Erythroblast (primary cell): ENCODE measurements around the gene TMEM87A.

Experiments used
- DNase-seq, 2 experiments: peaks; one replicate each; lab custom pipeline; 2025; lab: John Stamatoyannopoulos, UW
- GATA1 ChIP-seq: IDR thresholded peaks from 2 replicates; pipeline ENCODE4 v1.6.1; 2011; ENCODE audit warnings: low read depth, mild to moderate bottlenecking, control low read depth, low read length, moderate library complexity
- POLR2A ChIP-seq: IDR thresholded peaks from 2 replicates; pipeline ENCODE4 v1.6.1; 2011; ENCODE audit warnings: mild to moderate bottlenecking, low read length

Gene TMEM87A

DNA sequence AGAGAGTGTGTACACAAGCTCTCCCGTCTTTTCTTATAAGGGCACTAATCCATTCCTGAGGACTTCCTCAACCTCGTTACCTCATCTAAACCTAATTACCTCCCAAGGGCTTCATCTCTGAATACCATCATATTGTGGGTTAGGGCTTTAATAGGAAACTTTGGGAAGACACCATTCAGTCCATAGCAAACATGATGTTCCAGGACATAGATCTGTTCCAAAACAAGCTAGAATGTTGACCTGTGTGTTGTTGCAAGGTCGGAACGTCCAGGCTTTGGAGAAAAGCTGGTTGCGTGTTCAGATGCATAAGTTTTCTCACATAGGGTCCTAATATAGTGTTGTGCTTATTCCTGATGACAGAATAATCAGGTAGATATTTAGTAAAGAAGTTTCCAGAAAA lies 9.7 kb upstream of the TMEM87A start:
- TF ChIP-seq POLR2A (no peak), GATA1 (no peak)
- no peak for DNase-seq

DNA sequence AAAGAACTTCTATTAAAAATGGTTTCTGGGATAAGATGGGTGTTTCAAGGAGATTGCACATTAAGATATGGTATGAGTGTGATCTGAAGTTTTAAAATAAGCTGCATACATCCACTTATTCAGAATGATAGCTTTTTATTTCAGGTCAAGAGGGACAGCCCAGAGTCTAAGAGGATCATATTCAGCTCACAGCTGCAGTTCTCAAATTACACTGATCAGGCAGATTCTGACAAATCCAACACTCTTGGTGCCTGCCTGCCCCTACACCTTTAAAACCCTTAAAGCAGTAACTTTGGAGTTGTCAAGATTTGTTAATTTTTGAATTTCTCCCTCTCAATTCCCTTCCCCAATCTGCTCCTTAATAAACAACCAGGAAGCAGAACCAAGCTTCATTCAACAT lies 9.1 kb upstream of the TMEM87A start:
- no peak for DNase-seq
- TF ChIP-seq GATA1 (no peak), POLR2A (no peak)

- TF ChIP-seq GATA1 (no peak), POLR2A (no peak)
- DNase-seq = peak; percentile 51 to 62
Observed at GRCh38 chr15:42279234-42279723, 6.0 kb upstream of the TMEM87A start.

DNA sequence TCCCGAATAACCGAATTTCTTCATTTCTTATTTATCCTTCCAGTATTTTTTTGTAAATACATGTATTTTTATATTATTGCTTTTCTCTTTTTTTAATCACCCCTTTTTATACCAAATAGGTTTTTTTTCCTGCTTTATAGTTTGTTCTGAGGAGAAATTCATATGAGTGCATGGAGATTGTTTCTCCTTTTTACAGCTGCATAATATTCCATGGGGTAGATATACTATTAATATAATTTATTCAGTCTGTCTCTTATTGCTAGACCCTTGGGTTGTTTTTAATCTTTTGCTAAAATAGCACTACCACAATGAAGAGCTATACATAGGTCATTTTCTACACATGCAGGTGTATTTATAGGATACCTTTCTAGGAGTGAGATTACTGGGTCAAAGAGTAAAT lies 3.5 kb upstream of the TMEM87A start:
- TF ChIP-seq GATA1 (no peak), POLR2A (no peak)
- DNase-seq = no peak

DNA sequence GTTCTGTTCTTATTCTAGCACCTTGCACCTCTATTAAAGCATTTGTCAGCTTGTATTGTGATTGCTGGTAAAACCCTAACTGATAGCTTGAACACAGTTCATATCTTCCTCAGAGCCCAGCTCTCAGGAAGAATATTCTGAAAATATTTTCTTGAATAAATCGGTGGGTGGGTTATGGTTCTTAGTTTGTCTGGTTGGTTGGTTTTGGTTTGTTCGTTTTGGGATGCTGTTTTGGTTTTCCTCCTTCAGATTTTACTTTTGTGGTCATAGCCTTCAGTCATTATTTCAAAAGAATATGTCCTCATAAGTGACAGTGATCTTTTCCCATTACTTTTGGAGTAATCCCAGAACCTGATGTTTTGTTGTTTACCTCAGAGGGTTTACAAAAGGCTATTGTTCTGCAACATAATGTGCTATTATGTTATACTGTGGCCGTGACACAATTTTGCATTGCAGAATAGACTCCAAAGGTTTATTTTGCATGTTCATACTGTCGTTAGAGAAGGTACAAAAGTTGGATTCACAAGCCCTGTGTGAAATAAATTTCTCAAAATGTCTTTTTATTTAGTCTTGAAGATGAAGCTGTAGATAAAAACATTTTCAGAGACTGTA lies 2.7 kb upstream of the TMEM87A start:
- TF ChIP-seq GATA1 = no peak
- no peak for TF ChIP-seq POLR2A
- no peak for DNase-seq

GRCh38 chr15:42274702-42274989 lies 1.4 kb upstream of the TMEM87A start:
- TF ChIP-seq POLR2A (no peak), GATA1 (no peak)
- no peak for DNase-seq

DNA sequence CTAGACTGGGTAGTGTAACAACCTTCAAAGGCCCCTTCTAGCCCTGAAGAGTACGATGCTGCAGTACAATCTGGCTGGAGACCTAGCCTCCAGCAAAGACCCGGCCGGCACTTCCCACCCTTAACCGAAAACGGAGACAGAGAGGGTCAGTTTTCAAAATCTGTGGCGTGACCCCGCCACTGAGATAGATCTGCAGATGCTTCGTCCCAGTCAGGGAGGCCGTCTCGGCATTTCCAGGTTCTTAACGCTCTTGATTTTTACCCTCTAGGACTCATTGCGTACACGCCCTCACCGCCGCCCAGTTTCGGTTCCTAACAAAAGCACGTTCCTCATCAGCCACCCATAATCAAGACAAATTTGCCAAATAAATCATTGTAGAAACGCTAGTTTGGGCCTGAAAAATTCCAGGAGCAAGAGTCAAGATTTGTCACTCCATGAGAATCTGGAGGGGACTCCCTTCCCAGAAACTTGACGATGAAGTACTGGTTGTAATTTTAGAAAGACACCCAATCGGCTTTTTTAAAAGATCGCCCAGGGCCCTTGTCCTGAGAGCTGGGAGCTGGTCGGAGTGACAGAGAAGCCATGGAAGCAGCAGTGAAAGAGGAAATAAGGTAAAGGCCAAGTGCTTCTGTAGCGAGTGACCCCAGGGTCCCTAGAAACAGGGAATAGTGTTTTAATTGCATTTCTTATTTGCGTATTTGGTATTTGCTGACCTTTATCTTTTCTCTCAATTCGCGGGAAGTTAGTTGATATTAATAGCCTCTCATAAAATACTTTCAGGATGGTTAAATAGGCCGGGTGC lies 868 bp upstream of the TMEM87A start:
- TF ChIP-seq POLR2A (no peak), GATA1 (no peak)
- DNase-seq = peak; percentile 75 to 78

DNA sequence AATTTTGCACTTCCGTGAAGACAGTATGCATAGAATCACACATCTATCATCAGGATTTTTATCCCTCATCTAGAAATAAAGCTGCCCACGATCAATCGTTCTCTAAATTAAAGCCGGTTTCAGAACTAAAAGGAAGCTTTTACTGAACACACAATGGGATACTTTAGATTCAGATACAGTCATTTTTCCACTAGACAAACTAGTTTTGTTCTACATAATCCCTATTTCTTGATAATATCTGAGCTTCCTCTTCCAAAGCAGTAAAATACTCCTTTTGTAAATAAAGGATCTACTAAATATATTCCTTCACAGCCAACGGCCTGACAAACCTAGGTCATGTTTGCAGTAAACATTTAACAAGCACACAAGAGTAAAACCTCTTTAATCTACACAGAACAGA lies 2.2 kb downstream of the TMEM87A start:
- DNase-seq = no peak
- TF ChIP-seq POLR2A (no peak), GATA1 (no peak)

DNA sequence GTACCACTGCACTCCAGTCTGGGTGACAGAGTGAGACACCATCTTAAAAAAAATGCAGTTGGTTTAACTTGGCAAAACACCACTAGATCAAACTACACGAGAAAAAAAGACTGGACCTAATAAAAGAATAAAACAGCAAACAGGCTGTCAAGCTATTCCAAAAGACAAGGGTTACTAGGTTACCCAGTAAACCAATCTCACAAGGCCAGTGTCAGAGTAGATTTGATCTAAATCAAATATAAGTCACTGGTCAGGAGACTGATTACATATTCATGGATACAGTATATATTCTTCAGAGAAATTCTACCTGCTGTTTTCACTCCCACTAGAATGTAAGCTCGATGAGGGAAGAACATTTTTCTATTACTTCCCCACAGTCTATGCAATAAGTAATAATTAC lies 2.7 kb downstream of the TMEM87A start:
- no peak for DNase-seq
- no peak for TF ChIP-seq GATA1
- no peak for TF ChIP-seq POLR2A

DNA sequence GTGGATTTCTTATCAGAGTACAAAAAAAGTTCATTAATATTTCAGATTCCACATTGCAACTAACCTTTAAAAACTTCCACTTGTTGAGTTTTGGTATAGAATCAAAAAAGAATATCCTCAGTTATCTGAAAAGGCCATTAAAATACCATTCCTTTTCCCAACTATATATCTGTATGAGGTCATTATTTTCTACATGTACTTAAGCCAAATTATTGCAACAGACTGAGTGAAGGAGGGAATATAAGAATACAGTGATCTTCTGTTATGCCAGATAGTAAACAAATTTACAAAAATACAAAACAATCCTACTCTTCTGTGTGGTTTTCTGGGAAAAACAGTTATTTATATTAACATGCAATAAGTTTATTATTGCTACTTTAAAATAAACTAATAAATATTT lies 5.9 kb downstream of the TMEM87A start:
- TF ChIP-seq GATA1 = no peak
- no peak for TF ChIP-seq POLR2A
- DNase-seq = no peak

- DNase-seq = no peak
- TF ChIP-seq GATA1 = no peak
- TF ChIP-seq POLR2A = no peak
Observed at GRCh38 chr15:42264795-42265194, 8.4 kb downstream of the TMEM87A start.

- DNase-seq = no peak
- no peak for TF ChIP-seq GATA1
- TF ChIP-seq POLR2A = no peak
Observed at GRCh38 chr15:42253300-42253699, 19.9 kb downstream of the TMEM87A start.

DNA sequence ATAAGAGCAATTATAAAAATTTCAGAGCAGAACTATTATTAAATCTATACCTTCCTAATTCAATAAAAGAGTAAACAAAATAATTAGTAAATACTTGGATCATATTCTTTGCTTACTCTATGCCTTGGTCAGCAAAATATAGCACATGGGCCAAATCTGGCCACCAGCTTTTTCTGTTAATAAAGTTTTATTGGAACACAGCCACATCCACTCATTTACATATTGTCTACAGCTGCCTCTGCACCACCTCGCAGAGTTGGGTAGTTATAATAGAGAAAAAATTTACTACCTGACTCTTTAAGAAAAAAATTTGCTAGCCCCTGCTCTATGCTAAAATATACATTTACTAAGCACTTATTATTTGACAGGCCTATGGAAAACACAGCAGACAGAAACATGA lies 32.4 kb downstream of the TMEM87A start:
- no peak for DNase-seq
- TF ChIP-seq POLR2A (no peak), GATA1 (no peak)

GRCh38 chr15:42239528-42240182 lies 33.6 kb downstream of the TMEM87A start:
- TF ChIP-seq POLR2A (no peak), GATA1 (no peak)
- no peak for DNase-seq

DNA sequence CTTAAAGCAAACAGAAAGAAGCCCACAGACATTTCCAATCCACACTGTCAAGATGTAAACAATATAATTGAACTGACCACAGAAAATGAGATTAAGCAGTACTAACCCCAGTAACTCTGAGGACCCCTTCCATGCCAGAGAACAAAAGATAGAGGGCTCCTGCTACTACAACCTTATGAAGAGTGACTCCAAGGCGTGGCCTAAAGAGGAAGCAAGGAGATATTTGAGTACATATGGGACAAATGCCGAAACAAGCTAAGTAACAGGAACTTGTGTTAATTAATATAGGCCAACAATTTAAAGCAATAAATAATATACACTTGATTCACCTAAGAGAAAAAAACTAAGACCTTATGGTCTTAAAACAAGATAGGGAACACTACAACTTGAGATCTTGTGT lies 40.1 kb downstream of the TMEM87A start:
- TF ChIP-seq POLR2A = no peak
- DNase-seq = no peak

DNA sequence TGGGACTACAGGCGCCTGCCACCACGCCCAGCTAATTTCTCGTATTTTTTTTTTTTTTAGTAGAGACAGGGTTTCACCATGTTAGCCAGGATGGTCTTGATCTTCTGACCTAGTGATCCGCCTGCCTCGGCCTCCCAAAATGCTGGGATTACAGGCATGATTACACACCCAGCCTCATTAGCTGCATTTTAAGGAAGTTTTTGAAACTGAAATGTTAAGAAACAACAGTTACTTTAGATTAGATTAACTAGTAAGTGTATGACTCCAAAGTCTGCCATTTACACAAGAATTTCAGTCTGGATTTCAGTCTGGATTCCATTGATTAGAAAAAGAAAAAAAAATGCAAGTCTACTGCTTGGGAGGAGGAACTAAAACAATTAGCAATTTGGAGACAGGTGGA lies 40.6 kb downstream of the TMEM87A start:
- no peak for DNase-seq
- TF ChIP-seq GATA1 (no peak), POLR2A (no peak)
